Loucy (cell line): ENCODE measurements around the gene BOLL.
"Not testable (repeated sequence)": the region's sequence is repeated elsewhere in the genome, so short reads cannot be mapped to it uniquely, and the experiment has no call there.

ENCODE experiments used
- H2AFZ ChIP-seq: fragments of 200-600 bp; sonication (generic); 2 replicates; pipeline ENCODE4 v1.6.0; 2016; ENCODE audit warnings: antibody characterized with exemption, mild to moderate bottlenecking, low read length, moderate library complexity
- H3F3A ChIP-seq: fragments of 200-600 bp; 2 replicates; pipeline ENCODE4 v1.6.0; 2016; ENCODE audit warnings: antibody characterized with exemption, low read depth, mild to moderate bottlenecking
- H3K27me3 ChIP-seq: fragments of 200-600 bp; sonication (generic); 2 replicates; pipeline ENCODE4 v1.6.1; 2014; ENCODE audit warnings: low read length, mild to moderate bottlenecking; ENCODE audit not compliant: insufficient read depth, poor library complexity, severe bottlenecking
- H3K36me3 ChIP-seq: fragments of 200-600 bp; sonication (generic); 2 replicates; pipeline ENCODE4 v1.6.1; 2016; ENCODE audit warnings: low read length; ENCODE audit not compliant: insufficient read depth
- H3K4me1 ChIP-seq: fragments of 200-600 bp; sonication (generic); 2 replicates; pipeline ENCODE4 v1.5.1; 2014; ENCODE audit warnings: low read length, mild to moderate bottlenecking; ENCODE audit not compliant: insufficient read depth, poor library complexity, severe bottlenecking
- H3K4me2 ChIP-seq: fragments of 200-600 bp; sonication (generic); 2 replicates; pipeline ENCODE4 v1.6.0; 2014; ENCODE audit warnings: antibody characterized with exemption, low read length, low read depth, mild to moderate bottlenecking; ENCODE audit not compliant: poor library complexity, severe bottlenecking
- H3K4me3 ChIP-seq: fragments of 200-600 bp; sonication (generic); 2 replicates; pipeline ENCODE4 v1.5.1; 2014; ENCODE audit warnings: low read length, mild to moderate bottlenecking, mixed read lengths; ENCODE audit not compliant: poor library complexity, severe bottlenecking
- H3K79me2 ChIP-seq: fragments of 200-600 bp; sonication (generic); 2 replicates; pipeline ENCODE4 v1.6.1; 2014; ENCODE audit warnings: low read length; ENCODE audit not compliant: insufficient read depth
- H3K9ac ChIP-seq: fragments of 200-600 bp; sonication (generic); 2 replicates; pipeline ENCODE4 v1.6.0; 2014; ENCODE audit warnings: mild to moderate bottlenecking, low read depth, low read length, moderate library complexity; ENCODE audit not compliant: poor library complexity, severe bottlenecking
- H3K9me2 ChIP-seq: fragments of 200-600 bp; sonication (generic); replicated peaks from 2 replicates; pipeline ENCODE4 v1.6.1; 2016; ENCODE audit warnings: low read depth, low read length, mixed read lengths
- H3K9me3 ChIP-seq: fragments of 200-600 bp; sonication (generic); 2 replicates; pipeline ENCODE4 v1.6.1; 2014; ENCODE audit warnings: mild to moderate bottlenecking, antibody characterized with exemption, low read length, low read depth; ENCODE audit not compliant: insufficient read depth
- H4K20me1 ChIP-seq: fragments of 200-600 bp; sonication (generic); 2 replicates; pipeline ENCODE4 v1.6.0; 2014; ENCODE audit warnings: antibody characterized with exemption, low read length, mild to moderate bottlenecking; ENCODE audit not compliant: insufficient read depth, poor library complexity, severe bottlenecking
- CTCF ChIP-seq: fragments of 200-600 bp; sonication (generic); conservative IDR thresholded peaks from 2 replicates; pipeline ENCODE4 v1.5.1; 2014; ENCODE audit warnings: mild to moderate bottlenecking, antibody characterized with exemption, low read length
- EZH2phosphoT487 ChIP-seq: fragments of 200-600 bp; IDR thresholded peaks from 2 replicates; pipeline ENCODE4 v1.6.1; 2018; ENCODE audit warnings: antibody characterized with exemption, mild to moderate bottlenecking, moderate library complexity, borderline replicate concordance

The BOLL gene

GRCh38 chr2:197784956-197785941 lies at the start of gene BOLL:
TSS of gene BOLL (minus strand) at chr2:197785319. CDS start at chr2:197781850, 3,469 bp downstream.
- H3K36me3 ChIP-seq: no peaks in the 10 kb centered on the region
- no peak within 1 kb of the TSS for H3K9ac ChIP-seq
- H3F3A ChIP-seq: no peaks in the 10 kb centered on the region
- H3K79me2 ChIP-seq: no peaks in the 10 kb centered on the region
- H2AFZ ChIP-seq: no peak within 1 kb of the TSS
- H3K9me2 ChIP-seq: no peaks in the 10 kb centered on the region
- no peaks in the 10 kb centered on the region for H4K20me1 ChIP-seq
- no peaks in the 10 kb centered on the region for H3K4me1 ChIP-seq
- TF ChIP-seq CTCF (no peak), EZH2phosphoT487 (no peak)
- H3K4me2 ChIP-seq: no peak within 1 kb of the TSS
- H3K4me3 ChIP-seq: no peak within 1 kb of the TSS
- no peaks in the 10 kb centered on the region for H3K27me3 ChIP-seq
- H3K9me3 ChIP-seq: no peaks in the 10 kb centered on the region

GRCh38 chr2:197834771-197835170 lies 49.7 kb upstream of the BOLL start:
- not testable (repeated sequence) for H3K9me3 ChIP-seq, H3K4me3 ChIP-seq, H3K9ac ChIP-seq, H4K20me1 ChIP-seq, H2AFZ ChIP-seq, H3K79me2 ChIP-seq, H3F3A ChIP-seq, H3K27me3 ChIP-seq, H3K4me2 ChIP-seq, H3K4me1 ChIP-seq, H3K9me2 ChIP-seq, H3K36me3 ChIP-seq

- Histone ChIP-seq H3K4me2 (no peak overlapping the region), H3K79me2 (no peaks in the 10 kb centered on the region), H3K9me2 (no peaks in the 10 kb centered on the region), H2AFZ (no peak overlapping the region), H3F3A (no peaks in the 10 kb centered on the region), H4K20me1 (no peaks in the 10 kb centered on the region), H3K36me3 (no peaks in the 10 kb centered on the region), H3K4me3 (no peak overlapping the region), H3K4me1 (no peaks in the 10 kb centered on the region), H3K9ac (no peak overlapping the region), H3K27me3 (no peaks in the 10 kb centered on the region), H3K9me3 (no peaks in the 10 kb centered on the region)
- TF ChIP-seq CTCF: no peak
- no peak for TF ChIP-seq EZH2phosphoT487
These were observed 43.5 kb upstream of the BOLL start for GRCh38 chr2:197828464-197829135.
